ENCODE data around the gene RCN2.

DNA sequence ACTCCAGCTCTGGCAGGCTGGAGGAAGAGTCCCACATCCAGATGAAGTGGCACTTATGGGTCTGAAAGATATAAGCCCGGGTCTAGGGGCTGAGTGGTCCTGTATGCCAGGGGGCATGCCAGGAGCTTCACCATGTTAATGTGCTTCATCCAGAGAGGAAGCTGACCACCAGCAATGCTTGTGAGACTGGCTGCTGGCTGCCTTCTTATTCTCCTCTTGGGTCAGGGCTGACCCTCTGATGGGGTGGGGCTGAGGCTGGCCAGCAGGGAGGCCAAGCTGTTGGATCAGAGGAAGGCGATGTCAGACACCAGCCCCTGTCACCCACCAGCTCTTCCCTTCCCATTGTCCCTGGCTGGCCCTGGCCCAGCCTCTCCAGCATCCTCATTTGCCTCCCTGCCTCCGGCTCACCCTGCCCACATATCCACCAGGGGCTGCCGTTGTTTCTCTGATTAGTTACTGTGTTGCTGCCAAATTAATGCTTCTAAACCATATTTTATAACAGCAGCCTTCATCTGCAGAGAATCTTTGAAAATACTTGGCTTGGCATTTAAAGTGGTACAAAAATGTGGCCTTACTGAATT, 43.0 kb downstream of the RCN2 start:
- no peak for TF ChIP-seq EZH2 (IDR thresholded peaks at IDR 0.05)
- TF ChIP-seq POLR2AphosphoS5 (IDR thresholded peaks at IDR 0.05; ENCODE audit: borderline replicate concordance, low read depth, low read length): no peak
